K562 (cell line): ENCODE data around the gene CD101. TPM values are rescaled to one million over a fixed set of nuclear protein-coding genes. Genes with fewer than 3 reads are reported as not detected.

Experiments used
- CC2D1A ChIP-seq: fragments of 450-650 bp; IDR thresholded peaks from 2 replicates; pipeline ENCODE4 v1.6.1; 2017; ENCODE audit warnings: mild to moderate bottlenecking
- CCAR2 ChIP-seq: fragments of 200-400 bp; formaldehyde crosslinking; IDR thresholded peaks from 2 replicates; pipeline ENCODE4 v1.6.1; 2017; ENCODE audit warnings: mild to moderate bottlenecking, low read depth, low read length
- CXXC5 ChIP-seq: fragments of 250-450 bp; sonication (Bioruptor Pico); IDR thresholded peaks from 2 replicates; pipeline ENCODE4 v1.8.0; 2022; ENCODE audit warnings: inconsistent platforms, mild to moderate bottlenecking, moderate library complexity
- GATAD2B ChIP-seq: fragments of 450-650 bp; IDR thresholded peaks from 2 replicates; pipeline ENCODE4 v1.6.1; 2017; ENCODE audit warnings: mild to moderate bottlenecking, borderline replicate concordance
- HSF4 ChIP-seq: fragments of 250-450 bp; sonication (Bioruptor Pico); IDR thresholded peaks from 2 replicates; pipeline ENCODE4 v2.1.2; 2022; ENCODE audit warnings: mild to moderate bottlenecking, moderate library complexity, borderline replicate concordance
- MAFF ChIP-seq: IDR thresholded peaks from 2 replicates; pipeline ENCODE4 v1.6.1; 2012; ENCODE audit warnings: low read length, improper control_type of control experiment
- NFRKB ChIP-seq: fragments of 450-650 bp; IDR thresholded peaks from 2 replicates; pipeline ENCODE4 v1.6.1; 2016; ENCODE audit warnings: low read depth
- YY1 ChIP-seq, 3 experiments: IDR thresholded peaks; 2 replicates each; pipeline ENCODE4 v1.6.1; 2011; ENCODE audit warnings: low read length in 2 of 3, mild to moderate bottlenecking in 2 of 3, moderate library complexity in 2 of 3, borderline replicate concordance in 1 of 3, control low read depth in 1 of 3, low read depth in 1 of 3; ENCODE audit not compliant: insufficient read depth in 3 of 3, insufficient replicate concordance in 2 of 3, control insufficient read depth in 1 of 3, insufficient read length in 1 of 3; ENCODE audit errors: extremely low read depth in 1 of 3
- polyA plus RNA-seq, 8 experiments: library from polyadenylated mRNA; depleted of rRNA in 4 of 8; stranded (reverse) in 5 of 8; unstranded in 3 of 8; fragments of >200 nt; fragmentation: Nextera tagmentation in 2 of 8; fragmentation: Illumina TruSeq in 1 of 8; extraction: Ambion mirVana in 2 of 8; extraction: Trizol in 1 of 8; gene quantifications; 2 replicates each; pipeline versions ENCODE4 v1.2.1 to v1.2.3, GENCODE V29; 2011 to 2014; ENCODE audit warnings: inconsistent platforms in 1 of 8, missing spikeins in 1 of 8
- total RNA-seq, 7 experiments: library from RNA; depleted of rRNA in 6 of 7; stranded (reverse); fragments of >200 nt in 6 of 7; fragmentation: Illumina TruSeq in 2 of 7; extraction: Trizol in 2 of 7; gene quantifications; 2 replicates each; pipeline versions ENCODE4 v1.2.1 to v1.2.3, GENCODE V29; 2011 to 2021; ENCODE audit warnings: low replicate concordance in 1 of 7
- TF ChIP-seq, protein P1 (sequence below): sonication (generic); formaldehyde crosslinking; IDR thresholded peaks from 2 replicates; pipeline ENCODE4 v1.9.0; 2022; ENCODE audit warnings: mild to moderate bottlenecking, missing genetic modification reagents
- TF ChIP-seq, protein P2 (sequence below): sonication (generic); formaldehyde crosslinking; IDR thresholded peaks from 2 replicates; pipeline ENCODE4 v1.8.0; 2023; ENCODE audit warnings: missing genetic modification reagents, mild to moderate bottlenecking, borderline replicate concordance
- TF ChIP-seq, protein P3 (sequence below): sonication (generic); formaldehyde crosslinking; IDR thresholded peaks from 2 replicates; pipeline ENCODE4 v1.8.0; 2023; ENCODE audit warnings: mild to moderate bottlenecking, missing genetic modification reagents
- TF ChIP-seq, protein P4 (sequence below): fragments of 450-650 bp; IDR thresholded peaks from 2 replicates; pipeline ENCODE4 v1.7.0; 2016; ENCODE audit warnings: borderline replicate concordance

Gene CD101
- total and polyA plus RNA-seq, 9 of the 15 experiments (the other 6 are each of a cell fraction or from before 2014, with no cell fraction given) = 0.04 to 1.1 (median 0.20) TPM

DNA sequence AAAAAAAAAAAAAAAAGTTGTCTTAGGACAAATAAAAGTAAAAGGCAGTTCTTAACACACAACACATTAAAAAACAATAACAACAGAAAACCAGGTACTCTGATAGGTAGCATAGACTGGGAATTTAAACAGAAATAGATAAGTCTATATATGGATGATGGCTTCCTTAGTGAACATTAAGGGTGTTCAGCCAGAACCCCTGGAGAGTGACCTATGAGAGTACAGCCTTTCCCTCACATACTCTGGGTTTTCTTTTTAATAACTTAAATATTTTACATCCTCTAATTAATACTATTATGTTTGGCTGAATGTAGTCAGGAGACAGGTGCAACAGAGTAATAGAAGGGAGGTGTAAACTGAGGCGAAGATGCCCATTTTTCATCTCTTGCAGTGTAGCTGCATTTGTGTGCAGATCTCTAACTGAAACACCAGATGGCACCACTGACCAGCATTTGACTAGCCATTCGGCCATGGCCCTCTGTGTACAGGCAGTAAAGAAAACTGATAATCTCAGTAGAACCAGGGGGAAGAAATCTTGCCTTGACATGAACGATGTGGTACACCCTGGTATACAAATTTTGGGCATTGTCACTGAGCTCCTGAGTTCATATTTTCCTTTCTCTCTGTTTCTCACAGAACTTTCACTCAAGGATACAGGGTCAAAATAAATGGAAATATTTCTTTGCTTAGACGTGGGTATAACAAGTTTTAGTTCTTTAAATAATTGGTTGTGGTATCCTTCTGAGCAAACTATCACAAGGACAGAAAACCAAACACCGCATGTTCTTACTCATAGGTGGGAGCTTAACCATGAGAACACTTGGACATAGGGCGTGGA lies 66.2 kb downstream of the CD101 start (continued):
- TF ChIP-seq, protein P1, sequence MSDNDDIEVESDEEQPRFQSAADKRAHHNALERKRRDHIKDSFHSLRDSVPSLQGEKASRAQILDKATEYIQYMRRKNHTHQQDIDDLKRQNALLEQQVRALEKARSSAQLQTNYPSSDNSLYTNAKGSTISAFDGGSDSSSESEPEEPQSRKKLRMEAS (CRISPR knock-in tag) = no peak
- no peak for TF ChIP-seq NFRKB
- TF ChIP-seq CC2D1A = peak; percentile 41; the same call in 1 of the 2 replicates
- TF ChIP-seq CCAR2 = no peak
- TF ChIP-seq, protein P2, sequence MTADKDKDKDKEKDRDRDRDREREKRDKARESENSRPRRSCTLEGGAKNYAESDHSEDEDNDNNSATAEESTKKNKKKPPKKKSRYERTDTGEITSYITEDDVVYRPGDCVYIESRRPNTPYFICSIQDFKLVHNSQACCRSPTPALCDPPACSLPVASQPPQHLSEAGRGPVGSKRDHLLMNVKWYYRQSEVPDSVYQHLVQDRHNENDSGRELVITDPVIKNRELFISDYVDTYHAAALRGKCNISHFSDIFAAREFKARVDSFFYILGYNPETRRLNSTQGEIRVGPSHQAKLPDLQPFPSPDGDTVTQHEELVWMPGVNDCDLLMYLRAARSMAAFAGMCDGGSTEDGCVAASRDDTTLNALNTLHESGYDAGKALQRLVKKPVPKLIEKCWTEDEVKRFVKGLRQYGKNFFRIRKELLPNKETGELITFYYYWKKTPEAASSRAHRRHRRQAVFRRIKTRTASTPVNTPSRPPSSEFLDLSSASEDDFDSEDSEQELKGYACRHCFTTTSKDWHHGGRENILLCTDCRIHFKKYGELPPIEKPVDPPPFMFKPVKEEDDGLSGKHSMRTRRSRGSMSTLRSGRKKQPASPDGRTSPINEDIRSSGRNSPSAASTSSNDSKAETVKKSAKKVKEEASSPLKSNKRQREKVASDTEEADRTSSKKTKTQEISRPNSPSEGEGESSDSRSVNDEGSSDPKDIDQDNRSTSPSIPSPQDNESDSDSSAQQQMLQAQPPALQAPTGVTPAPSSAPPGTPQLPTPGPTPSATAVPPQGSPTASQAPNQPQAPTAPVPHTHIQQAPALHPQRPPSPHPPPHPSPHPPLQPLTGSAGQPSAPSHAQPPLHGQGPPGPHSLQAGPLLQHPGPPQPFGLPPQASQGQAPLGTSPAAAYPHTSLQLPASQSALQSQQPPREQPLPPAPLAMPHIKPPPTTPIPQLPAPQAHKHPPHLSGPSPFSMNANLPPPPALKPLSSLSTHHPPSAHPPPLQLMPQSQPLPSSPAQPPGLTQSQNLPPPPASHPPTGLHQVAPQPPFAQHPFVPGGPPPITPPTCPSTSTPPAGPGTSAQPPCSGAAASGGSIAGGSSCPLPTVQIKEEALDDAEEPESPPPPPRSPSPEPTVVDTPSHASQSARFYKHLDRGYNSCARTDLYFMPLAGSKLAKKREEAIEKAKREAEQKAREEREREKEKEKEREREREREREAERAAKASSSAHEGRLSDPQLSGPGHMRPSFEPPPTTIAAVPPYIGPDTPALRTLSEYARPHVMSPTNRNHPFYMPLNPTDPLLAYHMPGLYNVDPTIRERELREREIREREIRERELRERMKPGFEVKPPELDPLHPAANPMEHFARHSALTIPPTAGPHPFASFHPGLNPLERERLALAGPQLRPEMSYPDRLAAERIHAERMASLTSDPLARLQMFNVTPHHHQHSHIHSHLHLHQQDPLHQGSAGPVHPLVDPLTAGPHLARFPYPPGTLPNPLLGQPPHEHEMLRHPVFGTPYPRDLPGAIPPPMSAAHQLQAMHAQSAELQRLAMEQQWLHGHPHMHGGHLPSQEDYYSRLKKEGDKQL = no peak
- TF ChIP-seq, protein P3, sequence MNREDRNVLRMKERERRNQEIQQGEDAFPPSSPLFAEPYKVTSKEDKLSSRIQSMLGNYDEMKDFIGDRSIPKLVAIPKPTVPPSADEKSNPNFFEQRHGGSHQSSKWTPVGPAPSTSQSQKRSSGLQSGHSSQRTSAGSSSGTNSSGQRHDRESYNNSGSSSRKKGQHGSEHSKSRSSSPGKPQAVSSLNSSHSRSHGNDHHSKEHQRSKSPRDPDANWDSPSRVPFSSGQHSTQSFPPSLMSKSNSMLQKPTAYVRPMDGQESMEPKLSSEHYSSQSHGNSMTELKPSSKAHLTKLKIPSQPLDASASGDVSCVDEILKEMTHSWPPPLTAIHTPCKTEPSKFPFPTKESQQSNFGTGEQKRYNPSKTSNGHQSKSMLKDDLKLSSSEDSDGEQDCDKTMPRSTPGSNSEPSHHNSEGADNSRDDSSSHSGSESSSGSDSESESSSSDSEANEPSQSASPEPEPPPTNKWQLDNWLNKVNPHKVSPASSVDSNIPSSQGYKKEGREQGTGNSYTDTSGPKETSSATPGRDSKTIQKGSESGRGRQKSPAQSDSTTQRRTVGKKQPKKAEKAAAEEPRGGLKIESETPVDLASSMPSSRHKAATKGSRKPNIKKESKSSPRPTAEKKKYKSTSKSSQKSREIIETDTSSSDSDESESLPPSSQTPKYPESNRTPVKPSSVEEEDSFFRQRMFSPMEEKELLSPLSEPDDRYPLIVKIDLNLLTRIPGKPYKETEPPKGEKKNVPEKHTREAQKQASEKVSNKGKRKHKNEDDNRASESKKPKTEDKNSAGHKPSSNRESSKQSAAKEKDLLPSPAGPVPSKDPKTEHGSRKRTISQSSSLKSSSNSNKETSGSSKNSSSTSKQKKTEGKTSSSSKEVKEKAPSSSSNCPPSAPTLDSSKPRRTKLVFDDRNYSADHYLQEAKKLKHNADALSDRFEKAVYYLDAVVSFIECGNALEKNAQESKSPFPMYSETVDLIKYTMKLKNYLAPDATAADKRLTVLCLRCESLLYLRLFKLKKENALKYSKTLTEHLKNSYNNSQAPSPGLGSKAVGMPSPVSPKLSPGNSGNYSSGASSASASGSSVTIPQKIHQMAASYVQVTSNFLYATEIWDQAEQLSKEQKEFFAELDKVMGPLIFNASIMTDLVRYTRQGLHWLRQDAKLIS (CRISPR knock-in tag) = 0 out of 2 replicates have a peak, but pooled peaks have one; percentile 36
- TF ChIP-seq, protein P4, sequence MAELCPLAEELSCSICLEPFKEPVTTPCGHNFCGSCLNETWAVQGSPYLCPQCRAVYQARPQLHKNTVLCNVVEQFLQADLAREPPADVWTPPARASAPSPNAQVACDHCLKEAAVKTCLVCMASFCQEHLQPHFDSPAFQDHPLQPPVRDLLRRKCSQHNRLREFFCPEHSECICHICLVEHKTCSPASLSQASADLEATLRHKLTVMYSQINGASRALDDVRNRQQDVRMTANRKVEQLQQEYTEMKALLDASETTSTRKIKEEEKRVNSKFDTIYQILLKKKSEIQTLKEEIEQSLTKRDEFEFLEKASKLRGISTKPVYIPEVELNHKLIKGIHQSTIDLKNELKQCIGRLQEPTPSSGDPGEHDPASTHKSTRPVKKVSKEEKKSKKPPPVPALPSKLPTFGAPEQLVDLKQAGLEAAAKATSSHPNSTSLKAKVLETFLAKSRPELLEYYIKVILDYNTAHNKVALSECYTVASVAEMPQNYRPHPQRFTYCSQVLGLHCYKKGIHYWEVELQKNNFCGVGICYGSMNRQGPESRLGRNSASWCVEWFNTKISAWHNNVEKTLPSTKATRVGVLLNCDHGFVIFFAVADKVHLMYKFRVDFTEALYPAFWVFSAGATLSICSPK = no peak
- no peak for TF ChIP-seq HSF4 (CRISPR knock-in tag)
- no peak for TF ChIP-seq CXXC5 (CRISPR knock-in tag)
- peak in 2 of 3 experiments; percentile 50 to 67 for TF ChIP-seq YY1 (IDR thresholded peaks at IDR 0.05; ENCODE audit: borderline replicate concordance in 1 of 3, control insufficient read depth in 1 of 3, extremely low read depth in 1 of 3, insufficient read depth in 3 of 3, insufficient read length in 1 of 3, insufficient replicate concordance in 2 of 3, low read depth in 1 of 3, low read length in 2 of 3)
- TF ChIP-seq GATAD2B = no peak
- TF ChIP-seq MAFF = no peak
